ENCODE results near the gene BCL2L2.

Gene BCL2L2

DNA sequence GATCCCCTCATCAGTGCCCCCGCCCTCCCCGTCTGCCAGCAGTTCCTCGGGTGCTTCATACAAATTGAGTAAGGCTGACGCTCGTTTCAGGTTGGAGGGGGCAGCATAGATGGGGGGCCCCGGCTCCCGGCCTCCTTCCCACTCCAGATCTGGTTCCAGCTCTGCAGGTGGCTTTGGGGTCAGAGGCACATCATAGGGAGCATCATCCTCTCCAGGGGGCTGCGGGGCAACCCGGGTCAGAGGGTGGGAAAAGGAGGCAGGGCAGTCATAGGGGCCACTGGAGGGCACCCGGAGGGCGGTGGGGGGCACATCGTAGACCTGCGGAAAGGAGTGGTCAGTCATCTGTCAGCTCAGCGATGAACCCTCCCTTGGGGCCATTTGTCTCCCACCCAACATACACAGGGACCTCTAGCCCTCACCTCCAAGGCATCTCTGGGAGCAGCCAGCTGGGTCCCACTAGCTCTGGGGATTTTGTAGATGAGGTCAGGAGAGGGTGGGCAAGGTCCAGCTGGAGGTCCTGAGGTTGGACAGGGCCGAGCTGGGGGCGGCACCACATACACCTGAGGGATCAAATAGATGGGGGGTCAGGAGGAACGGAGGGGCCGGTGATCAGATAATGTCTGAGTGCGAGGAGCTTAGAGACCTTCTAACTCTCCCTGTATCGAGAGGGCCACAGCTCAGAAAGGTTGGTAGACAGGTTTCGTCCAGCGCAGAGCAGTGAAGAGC is 53.3 kb downstream of the BCL2L2 start:
- Histone ChIP-seq H3K27ac (ENCODE audit: extremely low read depth, low read depth, low read length) (no peak overlapping the region), H3K36me3 (ENCODE audit: control insufficient read depth in 2 of 2, insufficient read depth in 1 of 2, low read length in 2 of 2) (no peaks in the 10 kb centered on the region), H3K4me3 (ENCODE audit: low read depth, low read length) (no peak overlapping the region), H3K9me3 (ENCODE audit: control insufficient read depth, insufficient read depth, low read depth, low read length) (no peaks in the 10 kb centered on the region), H3K4me1 (ENCODE audit: control insufficient read depth, insufficient read depth, low read length) (no peaks in the 10 kb centered on the region)
- ChIA-PET CTCF (interaction anchor here (0.8 to 2.2 kb wide), 7 partner anchors 7 to 58 kb away, joined by 3 to 10 read pairs (median 4); partner anchors contain the start of gene SLC22A17), POLR2A (interaction anchor here (0.6 to 1.1 kb wide), 2 partner anchors 39 to 226 kb away, joined by 3 read pairs; partner anchors contain the start of gene PABPN1)
- TF ChIP-seq, protein P1, sequence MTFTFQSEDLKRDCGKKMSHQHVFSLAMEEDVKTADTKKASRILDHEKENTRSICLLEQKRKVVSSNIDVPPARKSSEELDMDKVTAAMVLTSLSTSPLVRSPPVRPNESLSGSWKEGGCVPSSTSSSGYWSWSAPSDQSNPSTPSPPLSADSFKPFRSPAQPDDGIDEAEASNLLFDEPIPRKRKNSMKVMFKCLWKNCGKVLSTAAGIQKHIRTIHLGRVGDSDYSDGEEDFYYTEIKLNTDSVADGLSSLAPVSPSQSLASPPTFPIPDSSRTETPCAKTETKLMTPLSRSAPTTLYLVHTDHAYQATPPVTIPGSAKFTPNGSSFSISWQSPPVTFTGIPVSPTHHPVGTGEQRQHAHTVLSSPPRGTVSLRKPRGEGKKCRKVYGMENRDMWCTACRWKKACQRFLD (tag by site-specific recombination; IDR thresholded peaks at IDR 0.05) = no peak
- no peak for TF ChIP-seq GLI2 (tag by site-specific recombination; IDR thresholded peaks at IDR 0.05; ENCODE audit: borderline replicate concordance, low read depth)
- TF ChIP-seq ZNF558 (tag by site-specific recombination; IDR thresholded peaks at IDR 0.05) = no peak
- TF ChIP-seq ZNF223 (tag by site-specific recombination; IDR thresholded peaks at IDR 0.05) = no peak
- TF ChIP-seq, protein P2, sequence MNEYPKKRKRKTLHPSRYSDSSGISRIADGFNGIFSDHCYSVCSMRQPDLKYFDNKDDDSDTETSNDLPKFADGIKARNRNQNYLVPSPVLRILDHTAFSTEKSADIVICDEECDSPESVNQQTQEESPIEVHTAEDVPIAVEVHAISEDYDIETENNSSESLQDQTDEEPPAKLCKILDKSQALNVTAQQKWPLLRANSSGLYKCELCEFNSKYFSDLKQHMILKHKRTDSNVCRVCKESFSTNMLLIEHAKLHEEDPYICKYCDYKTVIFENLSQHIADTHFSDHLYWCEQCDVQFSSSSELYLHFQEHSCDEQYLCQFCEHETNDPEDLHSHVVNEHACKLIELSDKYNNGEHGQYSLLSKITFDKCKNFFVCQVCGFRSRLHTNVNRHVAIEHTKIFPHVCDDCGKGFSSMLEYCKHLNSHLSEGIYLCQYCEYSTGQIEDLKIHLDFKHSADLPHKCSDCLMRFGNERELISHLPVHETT (tag by site-specific recombination; IDR thresholded peaks at IDR 0.05) = no peak
- TF ChIP-seq ZNF302 (tag by site-specific recombination; IDR thresholded peaks at IDR 0.05; ENCODE audit: low read depth) = no peak
- no peak for TF ChIP-seq SALL2 (tag by site-specific recombination; IDR thresholded peaks at IDR 0.05; ENCODE audit: borderline replicate concordance)
- TF ChIP-seq ZNF114 (tag by site-specific recombination; IDR thresholded peaks at IDR 0.05) = no peak
- no peak for TF ChIP-seq ZBTB7A (tag by site-specific recombination; IDR thresholded peaks at IDR 0.05; ENCODE audit: low read depth)

DNA sequence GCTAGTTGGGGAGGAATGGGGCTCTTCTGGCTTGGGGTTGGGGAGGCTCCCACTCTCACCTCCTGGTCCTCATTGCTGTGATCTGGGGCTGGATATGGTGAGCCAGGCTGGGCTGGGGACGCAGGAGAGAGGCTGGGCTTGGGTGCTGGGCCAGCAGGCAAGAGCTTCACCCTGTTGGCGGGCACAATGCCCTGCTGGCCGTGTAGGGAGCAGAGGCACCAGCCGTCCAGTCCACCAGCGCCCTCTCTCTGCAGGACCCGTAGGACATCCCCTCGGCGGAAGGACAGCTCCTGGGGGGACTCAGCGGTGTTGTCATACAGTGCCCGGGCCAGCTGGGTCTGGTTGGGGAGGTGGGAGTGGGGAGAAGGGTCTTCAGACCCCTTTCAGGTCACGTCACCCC is 53.9 kb downstream of the BCL2L2 start:
- H3K4me1 ChIP-seq (ENCODE audit: control insufficient read depth, insufficient read depth, low read length) = no peaks in the 10 kb centered on the region
- H3K4me3 ChIP-seq (ENCODE audit: low read depth, low read length) = no peak overlapping the region
- H3K36me3 ChIP-seq (ENCODE audit: control insufficient read depth in 2 of 2, insufficient read depth in 1 of 2, low read length in 2 of 2) = no peaks in the 10 kb centered on the region
- no peaks in the 10 kb centered on the region for H3K9me3 ChIP-seq (ENCODE audit: control insufficient read depth, insufficient read depth, low read depth, low read length)
- TF ChIP-seq ZXDB (tag by site-specific recombination; IDR thresholded peaks at IDR 0.05) = no peak
- no peak for TF ChIP-seq ZNF660 (tag by site-specific recombination; IDR thresholded peaks at IDR 0.05)
- TF ChIP-seq ZNF830 (tag by site-specific recombination; IDR thresholded peaks at IDR 0.05; ENCODE audit: low read depth) = no peak
- TF ChIP-seq ZNF530 (tag by site-specific recombination; IDR thresholded peaks at IDR 0.05; ENCODE audit: low read depth) = no peak
- TF ChIP-seq ZNF670 (tag by site-specific recombination; IDR thresholded peaks at IDR 0.05; ENCODE audit: low read depth) = no peak
- TF ChIP-seq ZNF24 (tag by site-specific recombination; IDR thresholded peaks at IDR 0.05) = no peak
- no peak for TF ChIP-seq ZNF157 (tag by site-specific recombination; IDR thresholded peaks at IDR 0.05)
- TF ChIP-seq ZNF132 (tag by site-specific recombination; IDR thresholded peaks at IDR 0.05; ENCODE audit: borderline replicate concordance) = no peak
- TF ChIP-seq SETDB1 (IDR thresholded peaks at IDR 0.05; ENCODE audit: insufficient read length, low read length) = no peak
- TF ChIP-seq ZNF16 (tag by site-specific recombination; IDR thresholded peaks at IDR 0.05; ENCODE audit: low read depth) = no peak
- no peak for TF ChIP-seq ZNF785 (tag by site-specific recombination; IDR thresholded peaks at IDR 0.05)
- TF ChIP-seq, protein P3, sequence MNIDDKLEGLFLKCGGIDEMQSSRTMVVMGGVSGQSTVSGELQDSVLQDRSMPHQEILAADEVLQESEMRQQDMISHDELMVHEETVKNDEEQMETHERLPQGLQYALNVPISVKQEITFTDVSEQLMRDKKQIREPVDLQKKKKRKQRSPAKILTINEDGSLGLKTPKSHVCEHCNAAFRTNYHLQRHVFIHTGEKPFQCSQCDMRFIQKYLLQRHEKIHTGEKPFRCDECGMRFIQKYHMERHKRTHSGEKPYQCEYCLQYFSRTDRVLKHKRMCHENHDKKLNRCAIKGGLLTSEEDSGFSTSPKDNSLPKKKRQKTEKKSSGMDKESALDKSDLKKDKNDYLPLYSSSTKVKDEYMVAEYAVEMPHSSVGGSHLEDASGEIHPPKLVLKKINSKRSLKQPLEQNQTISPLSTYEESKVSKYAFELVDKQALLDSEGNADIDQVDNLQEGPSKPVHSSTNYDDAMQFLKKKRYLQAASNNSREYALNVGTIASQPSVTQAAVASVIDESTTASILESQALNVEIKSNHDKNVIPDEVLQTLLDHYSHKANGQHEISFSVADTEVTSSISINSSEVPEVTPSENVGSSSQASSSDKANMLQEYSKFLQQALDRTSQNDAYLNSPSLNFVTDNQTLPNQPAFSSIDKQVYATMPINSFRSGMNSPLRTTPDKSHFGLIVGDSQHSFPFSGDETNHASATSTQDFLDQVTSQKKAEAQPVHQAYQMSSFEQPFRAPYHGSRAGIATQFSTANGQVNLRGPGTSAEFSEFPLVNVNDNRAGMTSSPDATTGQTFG (tag by site-specific recombination; IDR thresholded peaks at IDR 0.05; ENCODE audit: borderline replicate concordance) = no peak
- no peak for TF ChIP-seq ZNF548 (tag by site-specific recombination; IDR thresholded peaks at IDR 0.05)
- TF ChIP-seq GLIS1 (tag by site-specific recombination; IDR thresholded peaks at IDR 0.05) = no peak
- no peak for TF ChIP-seq ZNF133 (tag by site-specific recombination; IDR thresholded peaks at IDR 0.05)
- TF ChIP-seq ZNF529 (tag by site-specific recombination; IDR thresholded peaks at IDR 0.05; ENCODE audit: insufficient replicate concordance) = no peak
- TF ChIP-seq ZNF202 (tag by site-specific recombination; IDR thresholded peaks at IDR 0.05; ENCODE audit: borderline replicate concordance) = no peak
- no peak for TF ChIP-seq ZNF510 (tag by site-specific recombination; IDR thresholded peaks at IDR 0.05; ENCODE audit: insufficient replicate concordance)
- no peak for TF ChIP-seq ZNF544 (tag by site-specific recombination; IDR thresholded peaks at IDR 0.05)
- TF ChIP-seq, protein P4, sequence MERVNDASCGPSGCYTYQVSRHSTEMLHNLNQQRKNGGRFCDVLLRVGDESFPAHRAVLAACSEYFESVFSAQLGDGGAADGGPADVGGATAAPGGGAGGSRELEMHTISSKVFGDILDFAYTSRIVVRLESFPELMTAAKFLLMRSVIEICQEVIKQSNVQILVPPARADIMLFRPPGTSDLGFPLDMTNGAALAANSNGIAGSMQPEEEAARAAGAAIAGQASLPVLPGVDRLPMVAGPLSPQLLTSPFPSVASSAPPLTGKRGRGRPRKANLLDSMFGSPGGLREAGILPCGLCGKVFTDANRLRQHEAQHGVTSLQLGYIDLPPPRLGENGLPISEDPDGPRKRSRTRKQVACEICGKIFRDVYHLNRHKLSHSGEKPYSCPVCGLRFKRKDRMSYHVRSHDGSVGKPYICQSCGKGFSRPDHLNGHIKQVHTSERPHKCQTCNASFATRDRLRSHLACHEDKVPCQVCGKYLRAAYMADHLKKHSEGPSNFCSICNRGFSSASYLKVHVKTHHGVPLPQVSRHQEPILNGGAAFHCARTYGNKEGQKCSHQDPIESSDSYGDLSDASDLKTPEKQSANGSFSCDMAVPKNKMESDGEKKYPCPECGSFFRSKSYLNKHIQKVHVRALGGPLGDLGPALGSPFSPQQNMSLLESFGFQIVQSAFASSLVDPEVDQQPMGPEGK (tag by site-specific recombination; IDR thresholded peaks at IDR 0.05) = no peak
- ChIA-PET CTCF (interaction anchor here (0.8 to 2.2 kb wide), 7 partner anchors 8 to 57 kb away, joined by 3 to 10 read pairs (median 4); partner anchors contain the start of gene SLC22A17), POLR2A (interaction anchor here (0.6 to 1.1 kb wide), 2 partner anchors 39 to 227 kb away, joined by 3 read pairs; partner anchors contain the start of gene PABPN1)
- H3K27ac ChIP-seq (ENCODE audit: extremely low read depth, low read depth, low read length) = no peak overlapping the region

All from HEK293 (cell line).